K562 (cell line): ENCODE results near the gene RPL39. TPM values are rescaled to one million over a fixed set of nuclear protein-coding genes. Genes with fewer than 3 reads are reported as not detected.

Source experiments
- ATAC-seq: fragments of 200-7000 bp; cut with Tn5 transposase; 3 replicates; pipeline ENCODE4 v1.9.1; 2020; ENCODE audit warnings: moderate library complexity
- Bru-seq: library from RNA; stranded (reverse); fragments of 400-500 nt; gene quantifications from one replicate; lab custom pipeline; 2021; lab: Mats Ljungman, UMichigan
- BruChase-seq, 2 experiments: library from RNA; stranded (reverse); fragments of 400-500 nt; gene quantifications; one replicate each; lab custom pipeline; 2021; lab: Mats Ljungman, UMichigan
- BruUV-seq: library from RNA; stranded (reverse); fragments of 400-500 nt; replicated peaks from 2 replicates; lab custom pipeline; 2021; lab: Mats Ljungman, UMichigan
- CTCF ChIA-PET: fragments of 300-600 bp; formaldehyde crosslinking; extraction: SDS; loops from one replicate; lab custom pipeline; 2021; ENCODE audit warnings: low intra/inter-chr PET ratio; lab: Yijun Ruan, JAX
- POLR2A ChIA-PET: fragments of 300-600, 350-650 bp; sonication (Branson Sonifier 250); formaldehyde crosslinking; extraction: SDS; loops from one replicate; lab custom pipeline; 2021; ENCODE audit warnings: antibody characterized with exemption, inconsistent platforms; lab: Yijun Ruan, JAX
- DNase-seq, 4 experiments: peaks; one replicate each; pipeline versions ENCODE4 v3.0.0 to v3.0.0-alpha.2; 2011 to 2018; ENCODE audit warnings: low spot score in 3 of 4, mixed read lengths in 3 of 4; ENCODE audit errors: extremely low read depth in 1 of 4
- FAIRE-seq: peaks from 2 replicates; lab custom pipeline; 2011; peaks lifted over from hg19 to GRCh38; lab: Jason Lieb, UNC
- H2AFZ ChIP-seq: 2 replicates; pipeline ENCODE4 v1.6.0; 2011; ENCODE audit warnings: low read depth, low read length, control low read depth, inconsistent platforms
- H3K27ac ChIP-seq: fragments of 200-600 bp; 3 replicates; pipeline ENCODE4 v1.8.0; 2011; ENCODE audit warnings: low read depth, mild to moderate bottlenecking, control low read depth, inconsistent platforms, low read length, moderate library complexity, mixed read lengths; ENCODE audit errors: extremely low read depth
- H3K27me3 ChIP-seq, 2 experiments: fragments of 300-600 bp in 1 of 2; 2 replicates in 1 of 2; 3 replicates in 1 of 2; pipeline versions ENCODE4 v1.6.0 to v1.8.0; 2011; ENCODE audit warnings: inconsistent platforms in 2 of 2, low read length in 2 of 2, mild to moderate bottlenecking in 1 of 2, mixed read lengths in 1 of 2, moderate library complexity in 1 of 2; ENCODE audit not compliant: control insufficient read depth in 2 of 2, insufficient read depth in 2 of 2
- H3K36me3 ChIP-seq: fragments of 300-600 bp; 3 replicates; pipeline ENCODE4 v1.8.0; 2011; ENCODE audit warnings: mild to moderate bottlenecking, low read length, inconsistent platforms; ENCODE audit not compliant: control insufficient read depth, insufficient read depth
- H3K4me1 ChIP-seq, 2 experiments: fragments of 200-600 bp in 1 of 2; replicated peaks in 1 of 2; 2 replicates in 1 of 2; 3 replicates in 1 of 2; pipeline versions ENCODE4 v1.5.1 to v1.8.0; 2011; ENCODE audit warnings: inconsistent platforms in 2 of 2, low read length in 2 of 2, mild to moderate bottlenecking in 1 of 2, mixed read lengths in 1 of 2, moderate library complexity in 1 of 2; ENCODE audit not compliant: control insufficient read depth in 2 of 2, insufficient read depth in 2 of 2
- H3K4me2 ChIP-seq: 2 replicates; pipeline ENCODE4 v1.6.1; 2011; ENCODE audit warnings: low read length, control low read depth, inconsistent platforms, mixed read lengths; ENCODE audit not compliant: insufficient read depth
- H3K4me3 ChIP-seq: fragments of 200-600 bp; sonication (generic), shearing (Covaris generic); 2 replicates; pipeline ENCODE4 v1.5.1; 2016; ENCODE audit warnings: control low read depth, inconsistent platforms
- H3K79me2 ChIP-seq: fragments of 200-600 bp; 3 replicates; pipeline ENCODE4 v1.8.0; 2011; ENCODE audit warnings: low read length, inconsistent platforms; ENCODE audit not compliant: control insufficient read depth, insufficient read depth
- H3K9ac ChIP-seq, 2 experiments: 2 replicates each; pipeline versions ENCODE4 v1.6.0 to v1.6.1; 2011; ENCODE audit warnings: low read depth in 2 of 2, low read length in 2 of 2, control low read depth in 1 of 2, inconsistent platforms in 1 of 2, mild to moderate bottlenecking in 1 of 2, mixed read lengths in 1 of 2; ENCODE audit not compliant: insufficient read depth in 1 of 2
- H3K9me1 ChIP-seq: one replicate; pipeline ENCODE4 v1.6.0; 2011; ENCODE audit warnings: inconsistent platforms, mild to moderate bottlenecking, low read length, moderate library complexity; ENCODE audit not compliant: control insufficient read depth, insufficient read depth
- H3K9me3 ChIP-seq: replicated peaks from 2 replicates; pipeline ENCODE4 v1.5.1; 2011; ENCODE audit warnings: low read depth, low read length, inconsistent platforms; ENCODE audit not compliant: control insufficient read depth, insufficient read depth
- H4K20me1 ChIP-seq: replicated peaks from 2 replicates; pipeline ENCODE4 v1.6.1; 2011; ENCODE audit warnings: low read length, inconsistent platforms, mixed read lengths; ENCODE audit not compliant: control insufficient read depth, insufficient read depth
- GABPB1 ChIP-seq: sonication (generic); formaldehyde crosslinking; IDR thresholded peaks from 2 replicates; pipeline ENCODE4 v1.8.0; 2022; ENCODE audit warnings: mild to moderate bottlenecking, missing genetic modification reagents
- HNRNPL ChIP-seq: fragments of 200-400 bp; formaldehyde crosslinking; IDR thresholded peaks from 2 replicates; pipeline ENCODE4 v1.6.1; 2017; ENCODE audit warnings: low read depth, mild to moderate bottlenecking, low read length
- WGBS: fragments of 100-300 bp; shearing (Covaris generic); methylation state at CpG from one replicate; pipeline ENCODE4 v1.1.6; 2016; ENCODE audit warnings: low coverage, mixed read lengths; ENCODE audit not compliant: insufficient coverage; ENCODE audit errors: missing lambda C conversion rate; 5-methylcytosine and 5-hydroxymethylcytosine counted together
- in situ Hi-C: fragments of 300-500 bp; cut with MboI; formaldehyde crosslinking; loops from 4 replicates; pipeline ENCODE4 v1.15.0; 2018; ENCODE audit warnings: inconsistent platforms, mixed read lengths
- intact Hi-C: fragments of 100-400 bp; cut with micrococcal nuclease; formaldehyde crosslinking; loops from 2 replicates; pipeline ENCODE4 v1.14.2; 2022
- long read RNA-seq, 3 experiments: library from polyadenylated mRNA in 2 of 3; library from RNA in 1 of 3; unstranded in 2 of 3; stranded (forward) in 1 of 3; transcript quantifications; one replicate each; pipeline ENCODE4 v2.0.0, GENCODE V29; 2019 to 2022
- polyA minus RNA-seq, 3 experiments: library from RNA; depleted of rRNA, polyadenylated mRNA; stranded (reverse); fragments of >200 nt; gene quantifications; 2 replicates each; pipeline ENCODE4 v1.2.3, GENCODE V29; 2011
- polyA plus RNA-seq, 8 experiments: library from polyadenylated mRNA; depleted of rRNA in 4 of 8; stranded (reverse) in 5 of 8; unstranded in 3 of 8; fragments of >200 nt; fragmentation: Nextera tagmentation in 2 of 8; fragmentation: Illumina TruSeq in 1 of 8; extraction: Ambion mirVana in 2 of 8; extraction: Trizol in 1 of 8; gene quantifications; 2 replicates each; pipeline versions ENCODE4 v1.2.1 to v1.2.3, GENCODE V29; 2011 to 2014; ENCODE audit warnings: inconsistent platforms in 1 of 8, missing spikeins in 1 of 8
- total RNA-seq, 7 experiments: library from RNA; depleted of rRNA in 6 of 7; stranded (reverse); fragments of >200 nt in 6 of 7; fragmentation: Illumina TruSeq in 2 of 7; extraction: Trizol in 2 of 7; gene quantifications; 2 replicates each; pipeline versions ENCODE4 v1.2.1 to v1.2.3, GENCODE V29; 2011 to 2021; ENCODE audit warnings: low replicate concordance in 1 of 7
- TF ChIP-seq, protein P1 (sequence below): fragments of 250-450 bp; sonication (Bioruptor Pico); IDR thresholded peaks from 2 replicates; pipeline ENCODE4 v1.8.0; 2022; ENCODE audit warnings: moderate library complexity, mild to moderate bottlenecking, inconsistent platforms
- TF ChIP-seq, protein P2 (sequence below): IDR thresholded peaks from 2 replicates; pipeline ENCODE4 v1.6.1; 2016; ENCODE audit warnings: missing genetic modification characterization, missing compliant biosample characterization
- TF ChIP-seq, protein P3 (sequence below): sonication (generic); formaldehyde crosslinking; IDR thresholded peaks from 2 replicates; pipeline ENCODE4 v1.5.0; 2020; ENCODE audit warnings: missing genetic modification reagents
- TF ChIP-seq, protein P4 (sequence below): fragments of 450-650 bp; IDR thresholded peaks from 2 replicates; pipeline ENCODE4 v1.6.1; 2016; ENCODE audit warnings: mild to moderate bottlenecking

RPL39 gene
- total RNA-seq (2011; cell fraction: chromatin; rRNA removed; ENCODE audit: low replicate concordance), result 163 and 225 TPM in 2 replicates
- 259 and 268 TPM in 2 replicates for total RNA-seq (2011; cell fraction: nucleolus; rRNA removed)
- total RNA-seq (2011; cell fraction: nucleoplasm; rRNA removed), result 538 and 1,218 TPM in 2 replicates
- 1,067 and 1,382 TPM in 2 replicates for total RNA-seq (2014; rRNA removed)
- 4,057 and 4,318 TPM in 2 replicates for total RNA-seq (2014; rRNA removed; fragmentation: Illumina TruSeq; extraction: Trizol)
- total RNA-seq (2015; rRNA removed; fragmentation: Illumina TruSeq; extraction: Trizol), result 2,995 and 3,004 TPM in 2 replicates
- 2,027 and 2,325 TPM in 2 replicates for total RNA-seq (2021)
- polyA plus RNA-seq (2011; rRNA removed), result 3,720 and 3,778 TPM in 2 replicates
- polyA plus RNA-seq (2011; cell fraction: cytosol; rRNA removed), result 1,208 and 3,177 TPM in 2 replicates
- polyA plus RNA-seq (2011; cell fraction: nucleus; rRNA removed), result 415 and 1,277 TPM in 2 replicates
- 4,647 and 6,635 TPM in 2 replicates for polyA plus RNA-seq (2012)
- 4,858 and 5,043 TPM in 2 replicates for polyA plus RNA-seq (2014; fragmentation: Illumina TruSeq; extraction: Trizol)
- 1,000 to 10,000 TPM; 3,226 to 3,583 TPM for polyA plus RNA-seq (2014; fragmentation: Nextera tagmentation; extraction: Ambion mirVana)
- 2,850 and 3,458 TPM in 2 replicates for polyA plus RNA-seq (2014; rRNA removed)
- 1,510 and 2,086 TPM in 2 replicates for polyA minus RNA-seq (2011; rRNA and poly(A)+ RNA removed)
- polyA minus RNA-seq (2011; cell fraction: cytosol; rRNA and poly(A)+ RNA removed), result 276 and 372 TPM in 2 replicates
- polyA minus RNA-seq (2011; cell fraction: nucleus; rRNA and poly(A)+ RNA removed), result 48.2 and 180 TPM in 2 replicates
- percentile 99 among the genes with signal in this experiment for Bru-seq, nascent RNA
- BruChase-seq, experiment 1, labeled RNA remaining after a 2-hour chase, result percentile 96 among the genes with signal in this experiment
- percentile 93 among the genes with signal in this experiment for BruChase-seq, experiment 2, labeled RNA remaining after a 6-hour chase
- long read RNA-seq, experiment 1, transcript RPL39-201 (3 exons, 401 nt), result major isoform, 846 of 883 reads
- long read RNA-seq, experiment 1, transcript RPL39-202 (2 exons, 1,915 nt), result minor isoform, 16 of 883 reads
- long read RNA-seq, experiment 1, partial matches to known transcripts, result 21 of 883 reads
- long read RNA-seq, experiment 1, other reads (novel, unspliced or antisense), result 0 of 883 reads
- long read RNA-seq, experiment 2, transcript RPL39-202 (2 exons, 1,915 nt), result minor isoform, 23 of 780 reads
- long read RNA-seq, experiment 2, transcript RPL39-201 (3 exons, 401 nt), result major isoform, 748 of 780 reads
- long read RNA-seq, experiment 2, partial matches to known transcripts, result 6 of 780 reads
- long read RNA-seq, experiment 2, other reads (novel, unspliced or antisense), result 3 of 780 reads
- long read RNA-seq, experiment 3, transcript RPL39-201 (3 exons, 401 nt), result major isoform, 1,633 of 1,638 reads
- long read RNA-seq, experiment 3, partial matches to known transcripts, result 0 of 1,638 reads
- long read RNA-seq, experiment 3, other reads (novel, unspliced or antisense), result 4 of 1,638 reads

DNA sequence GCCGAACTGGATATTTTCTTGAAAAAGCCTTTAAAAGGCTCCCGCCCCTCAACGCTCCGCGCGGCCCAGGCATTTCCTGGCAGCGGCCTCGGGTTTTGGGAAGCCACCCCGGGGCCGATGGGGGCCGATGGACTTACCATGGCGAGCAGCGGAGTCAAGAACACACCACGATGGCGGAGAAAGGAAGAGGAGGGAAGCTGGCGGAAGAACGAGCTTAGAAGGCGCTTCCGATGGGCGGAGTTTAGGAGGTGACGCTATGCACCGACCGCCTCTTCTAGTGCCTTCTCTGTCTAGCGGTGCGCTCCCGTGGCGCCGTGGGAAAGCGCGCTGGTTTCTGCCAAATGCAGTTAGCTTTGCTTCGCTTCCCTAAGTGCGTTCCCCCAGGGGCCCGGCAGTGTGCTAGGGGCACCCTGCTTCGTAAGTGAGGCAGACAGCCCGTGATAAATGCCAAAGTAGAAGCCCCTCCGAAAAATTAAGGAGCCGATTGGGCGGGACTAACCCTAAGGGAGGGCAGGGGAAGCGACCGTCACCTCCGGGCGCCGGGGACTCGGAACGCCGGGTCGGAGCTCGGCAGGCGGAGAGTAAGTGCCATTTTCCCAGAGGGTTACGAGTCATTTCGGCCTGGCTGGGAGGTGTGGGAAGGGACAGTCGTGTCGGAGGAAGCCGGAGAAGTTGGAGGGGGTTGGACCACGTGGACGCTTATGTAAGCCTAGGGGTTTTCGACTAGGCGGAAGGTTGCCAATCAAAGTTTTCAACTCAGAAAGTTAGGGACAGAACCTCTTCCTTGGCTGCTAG lies at the start of gene RPL39:
RPL39 (minus strand) TSS at position 194 of the 795 bp plus-strand sequence; CDS start at position 140, 54 bp downstream.
- H2AFZ ChIP-seq, result peak within 1 kb of the TSS; percentile 96
- CTCF ChIA-PET, result interaction anchor here (0.5 to 2.3 kb wide), 3 partner anchors 32 to 180 kb away, joined by 3 to 10 read pairs (median 6); no protein-coding TSS in a partner anchor
- peaks cover 6 to 7% of the 10 kb centered on the region in 2 experiments; a peak in 3 of 5 replicates for H3K4me1 ChIP-seq
- peaks cover 29% of the 10 kb centered on the region for H4K20me1 ChIP-seq
- peak; percentile 65 to 93 (median 74) for DNase-seq
- peak within 1 kb of the TSS; percentile 97 for H3K27ac ChIP-seq
- no peaks in the 10 kb centered on the region for H3K27me3 ChIP-seq
- intact Hi-C loops, result loop anchor here (2.0 kb wide), 1 partner anchor 89 kb away; no protein-coding TSS in a partner anchor
- TSS peak; percentile 86 for BruUV-seq
- WGBS, result under 1% methylated on average over 25 of the region's 58 CpGs
- in situ Hi-C loops, result no loop called here
- peak within 1 kb of the TSS; percentile 92 for H3K4me2 ChIP-seq
- peaks cover 38% of the 10 kb centered on the region for H3K36me3 ChIP-seq
- peak; percentile 92 for FAIRE-seq
- peak within 1 kb of the TSS; percentile 97 for H3K4me3 ChIP-seq
- H3K9me3 ChIP-seq, result no peaks in the 10 kb centered on the region
- H3K79me2 ChIP-seq, result peaks cover 61% of the 10 kb centered on the region
- peak within 1 kb of the TSS; percentile 98 to 100 for H3K9ac ChIP-seq
- no peaks in the 10 kb centered on the region for H3K9me1 ChIP-seq
- POLR2A ChIA-PET, result interaction anchor here (0.6 to 2.1 kb wide), 51 partner anchors 9 to 467 kb away, joined by 3 to 29 read pairs (median 4); partner anchors contain the start of genes AKAP14, NDUFA1, NKAP and RNF113A
- peak; percentile 95 for ATAC-seq
- TF ChIP-seq, protein P1, sequence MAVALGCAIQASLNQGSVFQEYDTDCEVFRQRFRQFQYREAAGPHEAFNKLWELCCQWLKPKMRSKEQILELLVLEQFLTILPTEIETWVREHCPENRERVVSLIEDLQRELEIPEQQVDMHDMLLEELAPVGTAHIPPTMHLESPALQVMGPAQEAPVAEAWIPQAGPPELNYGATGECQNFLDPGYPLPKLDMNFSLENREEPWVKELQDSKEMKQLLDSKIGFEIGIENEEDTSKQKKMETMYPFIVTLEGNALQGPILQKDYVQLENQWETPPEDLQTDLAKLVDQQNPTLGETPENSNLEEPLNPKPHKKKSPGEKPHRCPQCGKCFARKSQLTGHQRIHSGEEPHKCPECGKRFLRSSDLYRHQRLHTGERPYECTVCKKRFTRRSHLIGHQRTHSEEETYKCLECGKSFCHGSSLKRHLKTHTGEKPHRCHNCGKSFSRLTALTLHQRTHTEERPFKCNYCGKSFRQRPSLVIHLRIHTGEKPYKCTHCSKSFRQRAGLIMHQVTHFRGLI (CRISPR knock-in tag), result no peak
- TF ChIP-seq, protein P2, sequence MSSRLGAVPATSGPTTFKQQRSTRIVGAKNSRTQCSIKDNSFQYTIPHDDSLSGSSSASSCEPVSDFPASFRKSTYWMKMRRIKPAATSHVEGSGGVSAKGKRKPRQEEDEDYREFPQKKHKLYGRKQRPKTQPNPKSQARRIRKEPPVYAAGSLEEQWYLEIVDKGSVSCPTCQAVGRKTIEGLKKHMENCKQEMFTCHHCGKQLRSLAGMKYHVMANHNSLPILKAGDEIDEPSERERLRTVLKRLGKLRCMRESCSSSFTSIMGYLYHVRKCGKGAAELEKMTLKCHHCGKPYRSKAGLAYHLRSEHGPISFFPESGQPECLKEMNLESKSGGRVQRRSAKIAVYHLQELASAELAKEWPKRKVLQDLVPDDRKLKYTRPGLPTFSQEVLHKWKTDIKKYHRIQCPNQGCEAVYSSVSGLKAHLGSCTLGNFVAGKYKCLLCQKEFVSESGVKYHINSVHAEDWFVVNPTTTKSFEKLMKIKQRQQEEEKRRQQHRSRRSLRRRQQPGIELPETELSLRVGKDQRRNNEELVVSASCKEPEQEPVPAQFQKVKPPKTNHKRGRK (tag), result no peak
- TF ChIP-seq, protein P3, sequence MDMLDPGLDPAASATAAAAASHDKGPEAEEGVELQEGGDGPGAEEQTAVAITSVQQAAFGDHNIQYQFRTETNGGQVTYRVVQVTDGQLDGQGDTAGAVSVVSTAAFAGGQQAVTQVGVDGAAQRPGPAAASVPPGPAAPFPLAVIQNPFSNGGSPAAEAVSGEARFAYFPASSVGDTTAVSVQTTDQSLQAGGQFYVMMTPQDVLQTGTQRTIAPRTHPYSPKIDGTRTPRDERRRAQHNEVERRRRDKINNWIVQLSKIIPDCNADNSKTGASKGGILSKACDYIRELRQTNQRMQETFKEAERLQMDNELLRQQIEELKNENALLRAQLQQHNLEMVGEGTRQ, result no peak
- TF ChIP-seq GABPB1, result peak; percentile 68; the same call in 1 of the 2 replicates
- no peak for TF ChIP-seq HNRNPL
- TF ChIP-seq, protein P4, sequence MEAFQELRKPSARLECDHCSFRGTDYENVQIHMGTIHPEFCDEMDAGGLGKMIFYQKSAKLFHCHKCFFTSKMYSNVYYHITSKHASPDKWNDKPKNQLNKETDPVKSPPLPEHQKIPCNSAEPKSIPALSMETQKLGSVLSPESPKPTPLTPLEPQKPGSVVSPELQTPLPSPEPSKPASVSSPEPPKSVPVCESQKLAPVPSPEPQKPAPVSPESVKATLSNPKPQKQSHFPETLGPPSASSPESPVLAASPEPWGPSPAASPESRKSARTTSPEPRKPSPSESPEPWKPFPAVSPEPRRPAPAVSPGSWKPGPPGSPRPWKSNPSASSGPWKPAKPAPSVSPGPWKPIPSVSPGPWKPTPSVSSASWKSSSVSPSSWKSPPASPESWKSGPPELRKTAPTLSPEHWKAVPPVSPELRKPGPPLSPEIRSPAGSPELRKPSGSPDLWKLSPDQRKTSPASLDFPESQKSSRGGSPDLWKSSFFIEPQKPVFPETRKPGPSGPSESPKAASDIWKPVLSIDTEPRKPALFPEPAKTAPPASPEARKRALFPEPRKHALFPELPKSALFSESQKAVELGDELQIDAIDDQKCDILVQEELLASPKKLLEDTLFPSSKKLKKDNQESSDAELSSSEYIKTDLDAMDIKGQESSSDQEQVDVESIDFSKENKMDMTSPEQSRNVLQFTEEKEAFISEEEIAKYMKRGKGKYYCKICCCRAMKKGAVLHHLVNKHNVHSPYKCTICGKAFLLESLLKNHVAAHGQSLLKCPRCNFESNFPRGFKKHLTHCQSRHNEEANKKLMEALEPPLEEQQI, result no peak
